Left kidney (tissue), 8 donors: ENCODE results near the gene WDCP. TPM values are rescaled to one million over a fixed set of nuclear protein-coding genes. Genes with fewer than 3 reads are reported as not detected.
"Not testable (repeated sequence)": the region's sequence is repeated elsewhere in the genome, so short reads cannot be mapped to it uniquely, and the experiment has no call there.

Experiments
- DNase-seq: peaks from one replicate; pipeline ENCODE4 v3.0.0-alpha.2; 2013
- long read RNA-seq, 8 donors: transcript quantifications; one replicate each; lab custom pipeline, GENCODE V29; 2026
- polyA plus RNA-seq: library from polyadenylated mRNA; unstranded; fragments of 120-200 nt; gene quantifications from one replicate; pipeline ENCODE4 v1.2.1, GENCODE V29; 2013; ENCODE audit not compliant: insufficient read length

WDCP gene, protein sequence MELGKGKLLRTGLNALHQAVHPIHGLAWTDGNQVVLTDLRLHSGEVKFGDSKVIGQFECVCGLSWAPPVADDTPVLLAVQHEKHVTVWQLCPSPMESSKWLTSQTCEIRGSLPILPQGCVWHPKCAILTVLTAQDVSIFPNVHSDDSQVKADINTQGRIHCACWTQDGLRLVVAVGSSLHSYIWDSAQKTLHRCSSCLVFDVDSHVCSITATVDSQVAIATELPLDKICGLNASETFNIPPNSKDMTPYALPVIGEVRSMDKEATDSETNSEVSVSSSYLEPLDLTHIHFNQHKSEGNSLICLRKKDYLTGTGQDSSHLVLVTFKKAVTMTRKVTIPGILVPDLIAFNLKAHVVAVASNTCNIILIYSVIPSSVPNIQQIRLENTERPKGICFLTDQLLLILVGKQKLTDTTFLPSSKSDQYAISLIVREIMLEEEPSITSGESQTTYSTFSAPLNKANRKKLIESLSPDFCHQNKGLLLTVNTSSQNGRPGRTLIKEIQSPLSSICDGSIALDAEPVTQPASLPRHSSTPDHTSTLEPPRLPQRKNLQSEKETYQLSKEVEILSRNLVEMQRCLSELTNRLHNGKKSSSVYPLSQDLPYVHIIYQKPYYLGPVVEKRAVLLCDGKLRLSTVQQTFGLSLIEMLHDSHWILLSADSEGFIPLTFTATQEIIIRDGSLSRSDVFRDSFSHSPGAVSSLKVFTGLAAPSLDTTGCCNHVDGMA
- 15.9 TPM for polyA plus RNA-seq
- long read RNA-seq, donor 1, partial matches to known transcripts = 8 of 8 reads
- long read RNA-seq, donor 1, other reads (novel, unspliced or antisense) = 0 of 8 reads
- long read RNA-seq, donor 2, partial matches to known transcripts = 7 of 7 reads
- long read RNA-seq, donor 2, other reads (novel, unspliced or antisense) = 0 of 7 reads
- long read RNA-seq, donor 3, partial matches to known transcripts = 5 of 5 reads
- long read RNA-seq, donor 3, other reads (novel, unspliced or antisense) = 0 of 5 reads
- long read RNA-seq, donor 4 = 0 reads
- long read RNA-seq, donor 5, transcript WDCP-201 (4 exons, 3,817 nt) = major isoform, 5 of 13 reads
- long read RNA-seq, donor 5, partial matches to known transcripts = 7 of 13 reads
- long read RNA-seq, donor 5, other reads (novel, unspliced or antisense) = 0 of 13 reads
- long read RNA-seq, donor 6, partial matches to known transcripts = 0 of 7 reads
- long read RNA-seq, donor 6, other reads (novel, unspliced or antisense) = 6 of 7 reads
- long read RNA-seq, donor 7, partial matches to known transcripts = 11 of 13 reads
- long read RNA-seq, donor 7, other reads (novel, unspliced or antisense) = 0 of 13 reads
- long read RNA-seq, donor 8, partial matches to known transcripts = 0 of 1 reads
- long read RNA-seq, donor 8, other reads (novel, unspliced or antisense) = 0 of 1 reads

- peak; percentile 97 for DNase-seq
Measured at GRCh38 chr2:24046930-24047702, at the start of gene WDCP. Gene WDCP (minus strand): TSS chr2:24047391. CDS start chr2:24039494, 7,897 bp downstream.

DNA sequence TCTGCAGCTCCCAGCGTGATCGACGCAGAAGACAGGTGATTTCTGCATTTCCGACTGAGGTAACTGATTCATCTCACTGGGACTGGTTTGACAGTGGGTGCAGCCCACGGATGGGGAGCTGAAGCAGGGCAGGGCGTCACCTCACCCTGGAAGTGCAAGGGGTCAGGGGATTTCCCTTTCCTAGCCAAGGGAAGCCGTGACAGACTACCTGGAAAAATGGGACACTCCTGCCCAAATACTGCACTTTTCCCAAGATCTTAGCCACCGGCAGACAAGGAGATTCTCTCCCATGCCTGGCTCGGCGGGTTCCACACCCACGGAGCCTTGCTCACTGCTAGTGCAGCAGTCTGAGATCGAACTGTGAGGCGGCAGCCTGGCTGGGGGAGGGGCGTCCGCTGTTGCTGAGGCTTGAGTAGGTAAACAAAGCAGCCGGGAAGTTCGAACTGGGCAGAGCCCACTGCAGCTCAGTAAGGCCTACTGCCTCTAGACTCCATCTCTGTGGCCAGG is 48.0 kb upstream of the WDCP start:
- not testable (repeated sequence) for DNase-seq

DNA sequence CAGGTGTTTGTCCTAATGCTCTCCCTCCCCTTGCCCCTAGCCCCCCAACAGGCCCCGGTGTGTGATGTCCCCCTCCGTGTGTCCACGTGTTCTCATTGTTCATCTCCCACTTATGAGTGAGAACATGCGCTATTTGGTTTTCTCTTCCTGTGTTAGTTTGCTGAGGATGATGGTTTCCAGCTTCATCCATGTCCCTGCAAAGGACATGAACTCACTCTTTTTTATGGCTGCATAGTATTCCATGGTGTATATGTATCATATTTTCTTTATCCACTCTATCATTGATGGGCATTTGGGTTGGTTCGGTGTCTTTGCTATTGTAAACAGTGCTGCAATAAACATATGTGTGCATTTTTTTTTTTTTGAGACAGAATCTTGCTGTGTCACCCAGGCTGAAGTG is 46.1 kb upstream of the WDCP start:
- DNase-seq = not testable (repeated sequence)

DNA sequence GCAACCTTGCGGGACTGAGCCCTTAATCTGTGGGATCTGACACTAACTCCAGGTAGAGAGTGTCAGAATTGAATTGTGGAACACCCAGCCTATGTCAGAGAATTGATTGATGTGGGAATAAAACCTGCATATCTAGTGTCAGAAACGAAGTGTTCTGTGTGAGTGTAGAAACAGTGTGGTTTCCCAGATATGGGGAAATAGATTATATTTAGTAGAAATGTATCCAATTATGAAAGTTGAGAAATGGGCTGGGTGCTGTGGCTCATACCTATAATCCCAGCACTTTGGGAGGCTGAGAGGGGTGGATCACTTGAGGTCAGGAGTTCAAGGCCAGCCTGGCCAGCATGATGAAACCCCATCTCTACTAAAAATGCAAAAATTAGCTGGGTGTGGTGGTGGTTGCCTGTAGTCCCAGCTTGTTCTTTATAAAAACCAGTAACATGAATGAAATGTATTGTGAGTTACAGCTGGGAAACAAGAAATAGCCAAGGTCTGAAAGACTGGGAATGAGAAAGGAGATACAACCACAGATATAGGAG is 41.7 kb upstream of the WDCP start:
- DNase-seq = no peak

DNA sequence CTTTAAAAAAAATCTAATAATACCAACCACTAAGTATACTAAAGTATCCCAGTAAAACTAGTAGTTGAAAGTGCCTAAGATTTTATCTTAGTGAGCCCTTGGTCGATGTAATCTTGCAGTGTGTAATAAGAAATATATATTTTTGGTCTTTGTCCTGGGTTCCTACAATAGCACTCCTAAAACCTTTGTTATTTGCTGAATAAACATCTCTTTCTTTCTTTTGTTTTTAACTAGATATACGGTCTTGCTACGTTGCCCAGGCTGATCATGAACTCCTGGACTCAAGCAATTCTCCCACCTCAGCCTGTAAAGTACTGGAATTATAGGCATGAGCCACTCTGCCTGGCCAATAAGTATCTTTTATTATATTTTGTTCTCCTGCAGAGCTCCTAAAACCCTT is 39.8 kb upstream of the WDCP start:
- no peak for DNase-seq

DNA sequence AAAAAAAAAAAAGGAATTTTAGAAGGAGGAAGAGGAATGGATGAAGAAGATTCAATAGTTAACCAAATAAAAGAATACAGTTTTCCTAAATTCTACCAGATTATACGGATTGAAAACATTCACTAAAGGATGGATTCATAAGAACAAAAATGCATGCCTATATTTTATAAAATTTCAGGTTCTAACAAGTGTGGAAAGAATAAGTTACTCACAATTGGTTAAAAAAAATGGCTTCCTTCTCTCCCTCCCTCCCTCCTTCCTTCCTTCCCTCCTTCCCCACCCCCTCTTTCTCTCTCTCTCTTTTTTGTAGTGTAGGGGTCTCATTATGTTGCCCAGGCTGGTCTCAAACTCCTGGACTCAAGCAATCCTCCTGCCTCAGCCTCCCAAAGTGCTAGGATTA is 39.0 kb upstream of the WDCP start:
- no peak for DNase-seq

DNA sequence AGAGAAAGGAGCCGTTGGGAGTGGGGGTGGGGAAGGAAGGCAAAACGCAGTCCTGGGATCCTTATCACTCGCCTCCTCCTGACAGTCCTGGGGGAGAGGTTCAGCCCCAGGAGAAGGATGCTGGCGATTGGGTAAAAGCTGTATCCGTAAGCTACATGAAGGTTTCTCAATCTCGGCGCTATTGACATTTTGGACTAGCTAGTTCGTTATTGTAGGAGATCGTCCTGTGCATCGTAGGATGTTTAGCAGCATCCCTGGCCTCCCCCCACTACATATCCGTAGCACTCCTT is 38.0 kb upstream of the WDCP start:
- DNase-seq = no peak

GRCh38 chr2:24084386-24085199 is 37.4 kb upstream of the WDCP start, which contains the start of gene TP53I3:
Gene TP53I3 (minus strand): TSS chr2:24084834. CDS start chr2:24084326, 508 bp downstream.
- peak; percentile 89 for DNase-seq

DNA sequence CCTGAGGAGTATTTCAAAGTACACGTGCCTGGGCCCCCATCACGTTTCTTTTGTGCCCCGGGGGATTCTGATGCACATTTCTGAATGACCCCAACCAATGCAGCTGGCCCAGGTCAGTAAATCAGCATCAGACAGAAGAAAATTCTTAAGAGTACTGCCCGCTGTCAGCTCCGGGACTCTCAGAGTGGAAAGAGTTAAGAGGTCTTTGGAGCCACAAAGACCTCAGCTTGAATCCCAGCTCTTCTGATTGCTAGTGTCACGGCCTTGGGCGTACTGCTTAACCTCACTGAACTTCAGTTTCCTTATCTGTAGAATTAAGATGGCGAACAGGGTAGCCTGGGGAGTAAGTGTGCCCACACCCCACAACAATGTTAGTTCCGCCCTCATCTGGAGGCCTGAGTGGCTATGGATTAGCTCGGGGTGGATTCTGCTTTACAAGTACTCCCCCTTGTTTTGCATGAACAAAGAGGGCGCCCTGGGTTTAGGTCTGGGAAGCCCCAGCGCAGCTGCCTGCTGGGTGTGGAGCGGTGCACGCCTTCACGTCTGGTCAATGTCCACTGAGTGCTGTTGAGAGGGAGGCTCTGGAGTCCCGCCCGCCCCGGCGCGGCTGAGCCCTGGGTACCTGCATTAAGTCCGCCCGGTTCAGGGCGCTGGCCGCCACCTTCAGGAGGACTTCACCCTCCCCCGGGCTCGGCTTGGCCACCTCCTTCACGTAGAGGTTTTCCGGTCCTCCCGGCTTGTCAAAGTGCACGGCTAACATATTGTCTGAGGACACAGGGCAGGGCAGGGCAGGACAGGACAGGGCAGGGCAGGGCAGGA is 36.6 kb upstream of the WDCP start:
- peak; percentile 63 for DNase-seq

- no peak for DNase-seq
Measured at GRCh38 chr2:24082787-24083566, 35.8 kb upstream of the WDCP start.

DNA sequence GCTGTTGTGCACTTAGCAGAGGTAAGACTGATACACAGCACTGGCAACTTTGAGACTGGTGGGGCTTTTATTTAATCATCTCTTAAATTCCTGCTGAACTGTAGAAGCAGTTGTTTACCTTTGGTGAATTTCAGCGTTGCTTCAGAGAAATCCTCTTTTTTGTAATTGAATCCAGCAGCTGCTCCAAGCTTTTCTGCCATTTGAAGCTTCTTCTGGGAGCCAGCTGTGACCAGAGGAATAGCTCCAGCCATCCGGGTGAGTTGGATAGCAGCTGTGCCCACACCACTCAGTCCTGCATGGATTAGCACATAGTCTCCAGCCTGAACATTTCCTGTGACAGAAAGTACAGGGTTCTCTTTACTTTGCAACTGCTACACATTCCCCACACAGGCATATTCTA is 33.5 kb upstream of the WDCP start:
- DNase-seq = no peak

DNA sequence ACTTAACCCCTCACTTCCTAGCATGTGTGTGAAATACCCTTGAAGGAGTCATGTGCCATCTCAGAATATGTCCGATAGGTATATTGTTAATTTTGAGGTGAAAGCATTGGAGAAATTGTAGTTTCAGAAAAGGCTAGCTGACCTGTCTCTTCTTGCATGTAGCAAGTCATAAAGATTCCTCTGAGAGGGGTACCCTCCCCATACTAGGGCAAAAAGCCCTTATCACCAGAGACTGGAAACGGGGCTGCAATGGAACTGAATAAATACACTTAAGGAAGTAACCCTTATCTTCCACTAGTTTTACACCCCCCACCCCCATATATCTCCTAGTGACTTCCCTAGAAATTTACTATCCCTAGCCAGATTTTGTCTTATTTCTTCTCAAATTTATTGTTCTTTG is 30.7 kb upstream of the WDCP start:
- no peak for DNase-seq

DNA sequence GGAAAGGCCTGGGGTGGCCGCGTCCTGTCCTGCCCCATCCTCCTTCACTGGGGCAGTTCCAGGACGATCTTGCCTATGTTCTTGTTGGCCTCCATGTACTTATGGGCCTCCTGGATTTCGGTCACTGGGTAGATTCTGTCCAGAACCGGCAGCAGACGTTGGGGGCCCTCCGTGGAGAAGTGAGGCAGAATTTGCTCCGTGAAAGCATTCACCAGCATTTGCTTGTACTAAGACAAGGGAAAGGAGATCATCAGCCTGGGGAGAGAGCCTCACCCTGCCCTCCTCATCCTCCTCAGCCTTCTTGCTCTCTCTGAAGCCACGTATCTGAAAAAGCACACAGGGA is 30.3 kb upstream of the WDCP start:
- no peak for DNase-seq

GRCh38 chr2:24076849-24077534 is 29.8 kb upstream of the WDCP start:
- no peak for DNase-seq

DNA sequence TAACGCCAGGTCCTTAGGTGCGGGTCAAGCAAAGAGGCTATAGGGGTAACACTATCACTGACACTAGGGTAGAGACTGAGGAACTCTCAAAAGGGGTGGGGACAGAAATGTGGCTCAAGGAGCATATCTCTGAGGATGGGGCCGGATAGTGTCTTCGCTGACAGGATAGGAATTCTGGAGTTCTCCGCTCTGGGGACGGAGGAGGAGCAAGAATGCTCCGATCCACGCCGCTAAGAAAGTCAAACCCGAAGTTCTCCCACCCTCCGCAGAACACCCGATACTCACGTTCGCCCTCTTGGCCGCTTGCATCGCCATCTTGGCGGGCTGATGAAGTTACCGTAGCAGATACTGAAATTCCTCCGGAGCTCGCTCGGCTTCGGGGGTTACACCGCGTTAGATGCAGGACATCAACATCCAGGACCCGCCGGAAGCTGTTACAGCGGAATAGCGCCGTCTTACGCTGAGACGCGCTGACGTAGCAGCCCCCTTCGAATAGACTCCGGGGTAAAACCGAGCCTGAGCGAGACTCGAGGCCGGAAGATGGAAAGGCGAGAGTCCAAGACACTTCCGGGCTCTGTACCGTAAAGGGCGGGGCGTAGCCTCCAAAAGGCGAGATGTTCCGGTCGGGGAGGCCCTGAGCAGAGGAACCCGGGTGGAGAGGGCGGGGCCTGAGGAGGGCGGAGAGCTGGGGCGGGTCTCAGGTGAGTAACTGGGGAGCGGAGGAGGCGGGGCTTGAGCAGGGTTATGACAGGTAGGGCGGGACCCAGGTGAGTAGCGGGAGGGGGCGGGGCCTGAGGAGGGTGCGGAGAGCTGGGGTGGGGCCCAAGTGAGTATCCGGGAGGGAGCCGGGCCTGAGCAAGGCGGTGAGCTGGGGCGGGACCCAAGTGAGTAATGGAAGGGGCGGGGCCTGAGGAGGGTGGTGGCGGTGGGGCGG is 29.0 kb upstream of the WDCP start, which contains the start of gene SF3B6:
TSS of gene SF3B6 (minus strand) at position 412 of the 934 bp plus-strand sequence. CDS start at position 315, 97 bp downstream.
- DNase-seq = peak; percentile 99

DNA sequence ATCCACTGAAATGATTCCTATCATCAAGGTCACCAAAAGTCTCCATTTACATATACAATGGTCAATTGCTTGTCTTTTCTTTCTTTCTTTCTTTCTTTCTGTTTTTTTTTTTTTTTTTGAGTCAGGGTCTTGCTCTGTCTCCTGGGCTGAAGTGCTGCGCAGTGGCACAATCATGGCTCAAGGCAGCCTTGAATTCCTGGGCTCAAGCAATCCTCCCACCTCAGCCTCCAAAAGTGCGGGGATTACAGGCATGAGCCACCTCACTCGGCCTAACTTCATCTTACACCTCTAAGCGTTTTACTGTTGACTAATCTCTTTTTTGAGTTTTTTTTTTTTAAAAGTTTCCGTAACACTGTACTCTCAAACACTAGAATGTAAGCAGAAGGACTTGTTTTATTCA is 28.1 kb upstream of the WDCP start:
- DNase-seq = no peak
